GM12878 (cell line): Measurements from ENCODE around the gene NSUN7.
A peak's percentile ranks its signal among the peaks of the same experiment; 100 is the strongest.

ENCODE experiments used
- POLR2A ChIP-seq: IDR thresholded peaks from 2 replicates; pipeline ENCODE4 v1.6.1; 2011; ENCODE audit warnings: low read depth, mild to moderate bottlenecking, low read length
- TF ChIP-seq, protein P1 (sequence below), 3 experiments: IDR thresholded peaks in 2 of 3; conservative IDR thresholded peaks in 1 of 3; 2 replicates each; pipeline ENCODE4 v1.5.1; 2011; ENCODE audit warnings: low read depth in 3 of 3, low read length in 3 of 3, mild to moderate bottlenecking in 3 of 3, control low read depth in 2 of 3, moderate library complexity in 2 of 3, inconsistent platforms in 1 of 3, mixed read lengths in 1 of 3; ENCODE audit not compliant: control insufficient read depth in 2 of 3, insufficient read depth in 1 of 3; ENCODE audit errors: extremely low read depth in 1 of 3

DNA sequence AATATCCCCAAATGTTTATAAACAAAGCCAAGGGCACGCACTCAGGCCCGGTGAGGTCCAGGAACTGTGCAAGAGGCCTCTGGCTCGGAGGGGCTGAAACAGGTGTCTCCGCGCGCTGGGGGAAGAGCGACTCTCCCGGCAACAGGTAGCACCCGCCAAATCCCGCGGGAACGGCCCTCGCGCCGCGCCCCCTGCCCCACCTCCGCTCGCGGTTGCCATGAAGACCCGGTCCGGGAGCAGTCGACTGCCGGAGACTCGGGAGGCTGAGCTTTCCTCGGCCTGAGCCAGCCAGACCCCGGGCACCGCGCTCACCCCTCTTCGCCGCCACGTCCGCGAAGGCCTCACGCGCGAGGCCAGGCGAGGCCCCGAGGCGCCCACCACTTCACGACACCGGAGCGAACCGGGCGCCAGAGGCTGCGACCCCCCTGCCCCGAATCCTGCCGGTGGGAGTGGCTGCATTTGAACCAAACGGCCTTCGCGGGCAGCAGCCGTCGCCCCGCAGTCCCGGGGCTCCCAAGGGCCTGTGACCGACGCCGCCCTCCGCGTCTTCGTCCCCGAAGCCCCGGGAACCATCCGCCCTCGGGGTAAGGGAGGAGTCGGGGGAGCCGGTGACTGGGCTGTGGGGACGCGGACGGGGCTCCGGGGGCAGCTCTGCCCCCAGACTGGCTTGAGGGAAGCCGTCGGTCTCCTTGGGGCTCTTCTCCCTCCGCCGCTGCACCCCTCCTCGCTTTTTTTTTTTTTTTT is at the start of gene NSUN7:
- TF ChIP-seq, protein P1, sequence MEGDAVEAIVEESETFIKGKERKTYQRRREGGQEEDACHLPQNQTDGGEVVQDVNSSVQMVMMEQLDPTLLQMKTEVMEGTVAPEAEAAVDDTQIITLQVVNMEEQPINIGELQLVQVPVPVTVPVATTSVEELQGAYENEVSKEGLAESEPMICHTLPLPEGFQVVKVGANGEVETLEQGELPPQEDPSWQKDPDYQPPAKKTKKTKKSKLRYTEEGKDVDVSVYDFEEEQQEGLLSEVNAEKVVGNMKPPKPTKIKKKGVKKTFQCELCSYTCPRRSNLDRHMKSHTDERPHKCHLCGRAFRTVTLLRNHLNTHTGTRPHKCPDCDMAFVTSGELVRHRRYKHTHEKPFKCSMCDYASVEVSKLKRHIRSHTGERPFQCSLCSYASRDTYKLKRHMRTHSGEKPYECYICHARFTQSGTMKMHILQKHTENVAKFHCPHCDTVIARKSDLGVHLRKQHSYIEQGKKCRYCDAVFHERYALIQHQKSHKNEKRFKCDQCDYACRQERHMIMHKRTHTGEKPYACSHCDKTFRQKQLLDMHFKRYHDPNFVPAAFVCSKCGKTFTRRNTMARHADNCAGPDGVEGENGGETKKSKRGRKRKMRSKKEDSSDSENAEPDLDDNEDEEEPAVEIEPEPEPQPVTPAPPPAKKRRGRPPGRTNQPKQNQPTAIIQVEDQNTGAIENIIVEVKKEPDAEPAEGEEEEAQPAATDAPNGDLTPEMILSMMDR (IDR thresholded peaks at IDR 0.05 in 2 of 3, conservative IDR thresholded peaks at IDR 0.05 in 1 of 3; ENCODE audit: control insufficient read depth in 2 of 3, extremely low read depth in 1 of 3, insufficient read depth in 1 of 3, low read depth in 3 of 3, low read length in 3 of 3): no peak
- peak; percentile 38; the same call in 1 of the 2 replicates for TF ChIP-seq POLR2A
